K562 (cell line): Measurements from ENCODE around the gene BSPRY. TPM values are rescaled to one million over a fixed set of nuclear protein-coding genes. Genes with fewer than 3 reads are reported as not detected.

Experiments used
- ATAC-seq: fragments of 200-7000 bp; cut with Tn5 transposase; 3 replicates; pipeline ENCODE4 v1.9.1; 2020; ENCODE audit warnings: moderate library complexity
- BruUV-seq: library from RNA; stranded (reverse); fragments of 400-500 nt; replicated peaks from 2 replicates; lab custom pipeline; 2021; lab: Mats Ljungman, UMichigan
- CTCF ChIA-PET: fragments of 300-600 bp; formaldehyde crosslinking; extraction: SDS; loops from one replicate; lab custom pipeline; 2021; ENCODE audit warnings: low intra/inter-chr PET ratio; lab: Yijun Ruan, JAX
- POLR2A ChIA-PET: fragments of 300-600, 350-650 bp; sonication (Branson Sonifier 250); formaldehyde crosslinking; extraction: SDS; loops from one replicate; lab custom pipeline; 2021; ENCODE audit warnings: antibody characterized with exemption, inconsistent platforms; lab: Yijun Ruan, JAX
- DNase-seq, 4 experiments: peaks; one replicate each; pipeline versions ENCODE4 v3.0.0 to v3.0.0-alpha.2; 2011 to 2018; ENCODE audit warnings: low spot score in 3 of 4, mixed read lengths in 3 of 4; ENCODE audit errors: extremely low read depth in 1 of 4
- FAIRE-seq: peaks from 2 replicates; lab custom pipeline; 2011; peaks lifted over from hg19 to GRCh38; lab: Jason Lieb, UNC
- H2AFZ ChIP-seq: 2 replicates; pipeline ENCODE4 v1.6.0; 2011; ENCODE audit warnings: low read depth, low read length, control low read depth, inconsistent platforms
- H3K27ac ChIP-seq: fragments of 200-600 bp; 3 replicates; pipeline ENCODE4 v1.8.0; 2011; ENCODE audit warnings: low read depth, mild to moderate bottlenecking, control low read depth, inconsistent platforms, low read length, moderate library complexity, mixed read lengths; ENCODE audit errors: extremely low read depth
- H3K27me3 ChIP-seq, 2 experiments: fragments of 300-600 bp in 1 of 2; 2 replicates in 1 of 2; 3 replicates in 1 of 2; pipeline versions ENCODE4 v1.6.0 to v1.8.0; 2011; ENCODE audit warnings: inconsistent platforms in 2 of 2, low read length in 2 of 2, mild to moderate bottlenecking in 1 of 2, mixed read lengths in 1 of 2, moderate library complexity in 1 of 2; ENCODE audit not compliant: control insufficient read depth in 2 of 2, insufficient read depth in 2 of 2
- H3K36me3 ChIP-seq: fragments of 300-600 bp; 3 replicates; pipeline ENCODE4 v1.8.0; 2011; ENCODE audit warnings: mild to moderate bottlenecking, low read length, inconsistent platforms; ENCODE audit not compliant: control insufficient read depth, insufficient read depth
- H3K4me1 ChIP-seq, 2 experiments: fragments of 200-600 bp in 1 of 2; replicated peaks in 1 of 2; 2 replicates in 1 of 2; 3 replicates in 1 of 2; pipeline versions ENCODE4 v1.5.1 to v1.8.0; 2011; ENCODE audit warnings: inconsistent platforms in 2 of 2, low read length in 2 of 2, mild to moderate bottlenecking in 1 of 2, mixed read lengths in 1 of 2, moderate library complexity in 1 of 2; ENCODE audit not compliant: control insufficient read depth in 2 of 2, insufficient read depth in 2 of 2
- H3K4me2 ChIP-seq: 2 replicates; pipeline ENCODE4 v1.6.1; 2011; ENCODE audit warnings: low read length, control low read depth, inconsistent platforms, mixed read lengths; ENCODE audit not compliant: insufficient read depth
- H3K4me3 ChIP-seq: fragments of 200-600 bp; sonication (generic), shearing (Covaris generic); 2 replicates; pipeline ENCODE4 v1.5.1; 2016; ENCODE audit warnings: control low read depth, inconsistent platforms
- H3K79me2 ChIP-seq: fragments of 200-600 bp; 3 replicates; pipeline ENCODE4 v1.8.0; 2011; ENCODE audit warnings: low read length, inconsistent platforms; ENCODE audit not compliant: control insufficient read depth, insufficient read depth
- H3K9ac ChIP-seq, 2 experiments: 2 replicates each; pipeline versions ENCODE4 v1.6.0 to v1.6.1; 2011; ENCODE audit warnings: low read depth in 2 of 2, low read length in 2 of 2, control low read depth in 1 of 2, inconsistent platforms in 1 of 2, mild to moderate bottlenecking in 1 of 2, mixed read lengths in 1 of 2; ENCODE audit not compliant: insufficient read depth in 1 of 2
- H3K9me1 ChIP-seq: one replicate; pipeline ENCODE4 v1.6.0; 2011; ENCODE audit warnings: inconsistent platforms, mild to moderate bottlenecking, low read length, moderate library complexity; ENCODE audit not compliant: control insufficient read depth, insufficient read depth
- H3K9me3 ChIP-seq: replicated peaks from 2 replicates; pipeline ENCODE4 v1.5.1; 2011; ENCODE audit warnings: low read depth, low read length, inconsistent platforms; ENCODE audit not compliant: control insufficient read depth, insufficient read depth
- H4K20me1 ChIP-seq: replicated peaks from 2 replicates; pipeline ENCODE4 v1.6.1; 2011; ENCODE audit warnings: low read length, inconsistent platforms, mixed read lengths; ENCODE audit not compliant: control insufficient read depth, insufficient read depth
- BCOR ChIP-seq: fragments of 450-650 bp; IDR thresholded peaks from 2 replicates; pipeline ENCODE4 v1.6.1; 2016
- ELF1 ChIP-seq: fragments of 200-800 bp; sonication (Bioruptor generic); IDR thresholded peaks from 2 replicates; pipeline ENCODE4 v1.6.1; 2016; ENCODE audit warnings: missing genetic modification characterization, missing compliant biosample characterization
- FOSL1 ChIP-seq: fragments of 200-800 bp; sonication (Bioruptor generic); conservative IDR thresholded peaks from 2 replicates; pipeline ENCODE4 v1.6.1; 2016; ENCODE audit warnings: missing genetic modification characterization, missing compliant biosample characterization
- HNRNPLL ChIP-seq: fragments of 200-400 bp; formaldehyde crosslinking; IDR thresholded peaks from 2 replicates; pipeline ENCODE4 v1.6.1; 2017; ENCODE audit warnings: low read length, low read depth, mild to moderate bottlenecking; ENCODE audit not compliant: poor library complexity, severe bottlenecking
- KDM1A ChIP-seq, 2 experiments: fragments of 450-650 bp; IDR thresholded peaks; 2 replicates each; pipeline ENCODE4 v1.6.1; 2016; ENCODE audit warnings: mild to moderate bottlenecking in 2 of 2
- WGBS: fragments of 100-300 bp; shearing (Covaris generic); methylation state at CpG from one replicate; pipeline ENCODE4 v1.1.6; 2016; ENCODE audit warnings: low coverage, mixed read lengths; ENCODE audit not compliant: insufficient coverage; ENCODE audit errors: missing lambda C conversion rate; 5-methylcytosine and 5-hydroxymethylcytosine counted together
- in situ Hi-C: fragments of 300-500 bp; cut with MboI; formaldehyde crosslinking; loops from 4 replicates; pipeline ENCODE4 v1.15.0; 2018; ENCODE audit warnings: inconsistent platforms, mixed read lengths
- intact Hi-C: fragments of 100-400 bp; cut with micrococcal nuclease; formaldehyde crosslinking; loops from 2 replicates; pipeline ENCODE4 v1.14.2; 2022
- polyA plus RNA-seq, 8 experiments: library from polyadenylated mRNA; depleted of rRNA in 4 of 8; stranded (reverse) in 5 of 8; unstranded in 3 of 8; fragments of >200 nt; fragmentation: Nextera tagmentation in 2 of 8; fragmentation: Illumina TruSeq in 1 of 8; extraction: Ambion mirVana in 2 of 8; extraction: Trizol in 1 of 8; gene quantifications; 2 replicates each; pipeline versions ENCODE4 v1.2.1 to v1.2.3, GENCODE V29; 2011 to 2014; ENCODE audit warnings: inconsistent platforms in 1 of 8, missing spikeins in 1 of 8
- total RNA-seq, 7 experiments: library from RNA; depleted of rRNA in 6 of 7; stranded (reverse); fragments of >200 nt in 6 of 7; fragmentation: Illumina TruSeq in 2 of 7; extraction: Trizol in 2 of 7; gene quantifications; 2 replicates each; pipeline versions ENCODE4 v1.2.1 to v1.2.3, GENCODE V29; 2011 to 2021; ENCODE audit warnings: low replicate concordance in 1 of 7
- TF ChIP-seq, protein P1 (sequence below): sonication (generic); formaldehyde crosslinking; IDR thresholded peaks from 2 replicates; pipeline ENCODE4 v1.8.0; 2022; ENCODE audit warnings: mild to moderate bottlenecking, missing genetic modification reagents
- TF ChIP-seq, protein P2 (sequence below): fragments of 450-650 bp; IDR thresholded peaks from 2 replicates; pipeline ENCODE4 v1.6.1; 2016; ENCODE audit warnings: low read depth

The BSPRY gene
- total and polyA plus RNA-seq, 9 of the 15 experiments (the other 6 are each of a cell fraction or from before 2014, with no cell fraction given) = 0.07 to 0.67 (median 0.18) TPM

DNA sequence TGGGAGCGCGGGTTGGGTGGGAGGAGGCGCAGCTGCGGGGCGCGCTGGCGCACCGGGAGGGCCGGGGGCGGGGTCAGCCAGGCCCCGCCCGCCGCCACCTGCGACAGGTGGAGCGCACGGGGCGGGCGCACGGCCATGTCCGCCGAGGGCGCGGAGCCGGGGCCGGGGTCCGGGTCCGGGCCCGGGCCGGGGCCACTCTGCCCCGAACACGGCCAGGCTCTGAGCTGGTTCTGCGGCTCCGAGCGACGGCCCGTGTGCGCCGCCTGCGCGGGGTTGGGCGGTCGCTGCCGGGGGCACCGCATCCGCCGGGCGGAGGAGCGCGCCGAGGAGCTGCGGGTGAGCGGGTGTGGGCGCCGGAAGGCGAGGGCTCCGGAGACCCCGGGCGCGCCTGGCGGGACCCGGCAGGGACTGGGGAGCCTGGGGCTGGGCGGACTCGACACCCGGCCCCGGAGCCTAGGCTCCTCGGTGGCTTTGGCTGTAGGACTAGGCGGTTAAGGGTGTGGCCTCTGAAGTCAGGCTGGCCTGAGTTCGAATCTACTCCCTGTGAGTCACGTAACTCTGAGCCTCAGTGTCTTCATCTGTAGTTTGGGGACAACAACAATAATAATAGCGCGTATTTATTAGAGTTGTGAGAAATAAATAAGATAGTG lies at the start of gene BSPRY (continued):
- TF ChIP-seq FOSL1 (tag) (peak; percentile 39), HNRNPLL (peak; percentile 48), KDM1A (IDR thresholded peaks at IDR 0.05) (peak; percentile 15 to 64; a peak in 2 of 4 replicates), BCOR (peak; percentile 82)
- TF ChIP-seq, protein P1, sequence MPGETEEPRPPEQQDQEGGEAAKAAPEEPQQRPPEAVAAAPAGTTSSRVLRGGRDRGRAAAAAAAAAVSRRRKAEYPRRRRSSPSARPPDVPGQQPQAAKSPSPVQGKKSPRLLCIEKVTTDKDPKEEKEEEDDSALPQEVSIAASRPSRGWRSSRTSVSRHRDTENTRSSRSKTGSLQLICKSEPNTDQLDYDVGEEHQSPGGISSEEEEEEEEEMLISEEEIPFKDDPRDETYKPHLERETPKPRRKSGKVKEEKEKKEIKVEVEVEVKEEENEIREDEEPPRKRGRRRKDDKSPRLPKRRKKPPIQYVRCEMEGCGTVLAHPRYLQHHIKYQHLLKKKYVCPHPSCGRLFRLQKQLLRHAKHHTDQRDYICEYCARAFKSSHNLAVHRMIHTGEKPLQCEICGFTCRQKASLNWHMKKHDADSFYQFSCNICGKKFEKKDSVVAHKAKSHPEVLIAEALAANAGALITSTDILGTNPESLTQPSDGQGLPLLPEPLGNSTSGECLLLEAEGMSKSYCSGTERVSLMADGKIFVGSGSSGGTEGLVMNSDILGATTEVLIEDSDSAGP (CRISPR knock-in tag) = no peak
- TF ChIP-seq, all 486 proteins: peak for 7

DNA sequence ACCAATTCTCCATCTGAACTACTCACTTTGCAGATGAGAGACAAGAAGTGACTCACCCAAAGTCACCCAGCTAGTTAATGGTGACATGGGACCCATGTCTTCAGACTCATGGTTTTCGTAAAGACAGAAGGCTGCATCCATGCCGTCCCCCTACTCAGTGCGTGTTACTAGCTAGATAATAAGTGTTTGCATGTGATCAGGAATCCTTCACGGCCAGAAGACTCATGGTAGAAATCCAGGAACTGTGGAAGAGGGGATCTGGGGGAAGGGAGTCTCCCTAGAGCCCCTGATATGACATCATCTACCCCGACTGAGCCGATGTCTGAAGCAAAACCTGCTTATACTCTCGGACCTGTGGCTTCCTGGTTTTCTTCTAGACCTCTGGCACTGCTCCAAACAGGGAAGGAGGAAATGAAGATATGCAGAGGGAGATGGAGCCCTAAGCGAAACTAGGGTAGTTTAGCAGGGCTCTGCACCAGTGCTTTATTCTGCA lies 49.5 kb upstream of the BSPRY start:
- FAIRE-seq (peak; percentile 23), ATAC-seq (peak; percentile 70), DNase-seq (peak; percentile 22 to 80 (median 42))
- H3K9me1 ChIP-seq = no peaks in the 10 kb centered on the region
- H2AFZ ChIP-seq = peak overlapping the region; percentile 71
- peaks cover 15 to 29% of the 10 kb centered on the region in 2 experiments for H3K27me3 ChIP-seq
- no peaks in the 10 kb centered on the region for H3K36me3 ChIP-seq
- peaks cover 19 to 21% of the 10 kb centered on the region in 2 experiments; a peak in 4 of 5 replicates for H3K4me1 ChIP-seq
- in situ Hi-C loops = loop anchor here (5.0 to 10.0 kb wide), 2 partner anchors 107 to 355 kb away; no protein-coding TSS in a partner anchor
- no TSS peak for BruUV-seq
- no peak overlapping the region for H3K27ac ChIP-seq
- CTCF ChIA-PET = no interaction called here
- peak overlapping the region; percentile 70 for H3K4me2 ChIP-seq
- H3K9me3 ChIP-seq = no peaks in the 10 kb centered on the region
- 0% methylated on average over 8 of the region's 8 CpGs for WGBS
- H3K9ac ChIP-seq = peak overlapping the region in 1 of 2 experiments; percentile 3; a peak in 1 of 4 replicates
- POLR2A ChIA-PET = interaction anchor here (0.7 to 1.5 kb wide), 7 partner anchors 10 to 283 kb away, joined by 3 to 6 read pairs (median 3); partner anchors contain the start of genes C9orf43 and POLE3
- intact Hi-C loops = loop anchor here (10.0 kb wide), 1 partner anchor 355 kb away; no protein-coding TSS in a partner anchor
- no peaks in the 10 kb centered on the region for H3K79me2 ChIP-seq
- H4K20me1 ChIP-seq = 0 out of 2 replicates have a peak, but pooled peaks cover 1% of the 10 kb centered on the region
- H3K4me3 ChIP-seq = no peak overlapping the region
- TF ChIP-seq, protein P2, sequence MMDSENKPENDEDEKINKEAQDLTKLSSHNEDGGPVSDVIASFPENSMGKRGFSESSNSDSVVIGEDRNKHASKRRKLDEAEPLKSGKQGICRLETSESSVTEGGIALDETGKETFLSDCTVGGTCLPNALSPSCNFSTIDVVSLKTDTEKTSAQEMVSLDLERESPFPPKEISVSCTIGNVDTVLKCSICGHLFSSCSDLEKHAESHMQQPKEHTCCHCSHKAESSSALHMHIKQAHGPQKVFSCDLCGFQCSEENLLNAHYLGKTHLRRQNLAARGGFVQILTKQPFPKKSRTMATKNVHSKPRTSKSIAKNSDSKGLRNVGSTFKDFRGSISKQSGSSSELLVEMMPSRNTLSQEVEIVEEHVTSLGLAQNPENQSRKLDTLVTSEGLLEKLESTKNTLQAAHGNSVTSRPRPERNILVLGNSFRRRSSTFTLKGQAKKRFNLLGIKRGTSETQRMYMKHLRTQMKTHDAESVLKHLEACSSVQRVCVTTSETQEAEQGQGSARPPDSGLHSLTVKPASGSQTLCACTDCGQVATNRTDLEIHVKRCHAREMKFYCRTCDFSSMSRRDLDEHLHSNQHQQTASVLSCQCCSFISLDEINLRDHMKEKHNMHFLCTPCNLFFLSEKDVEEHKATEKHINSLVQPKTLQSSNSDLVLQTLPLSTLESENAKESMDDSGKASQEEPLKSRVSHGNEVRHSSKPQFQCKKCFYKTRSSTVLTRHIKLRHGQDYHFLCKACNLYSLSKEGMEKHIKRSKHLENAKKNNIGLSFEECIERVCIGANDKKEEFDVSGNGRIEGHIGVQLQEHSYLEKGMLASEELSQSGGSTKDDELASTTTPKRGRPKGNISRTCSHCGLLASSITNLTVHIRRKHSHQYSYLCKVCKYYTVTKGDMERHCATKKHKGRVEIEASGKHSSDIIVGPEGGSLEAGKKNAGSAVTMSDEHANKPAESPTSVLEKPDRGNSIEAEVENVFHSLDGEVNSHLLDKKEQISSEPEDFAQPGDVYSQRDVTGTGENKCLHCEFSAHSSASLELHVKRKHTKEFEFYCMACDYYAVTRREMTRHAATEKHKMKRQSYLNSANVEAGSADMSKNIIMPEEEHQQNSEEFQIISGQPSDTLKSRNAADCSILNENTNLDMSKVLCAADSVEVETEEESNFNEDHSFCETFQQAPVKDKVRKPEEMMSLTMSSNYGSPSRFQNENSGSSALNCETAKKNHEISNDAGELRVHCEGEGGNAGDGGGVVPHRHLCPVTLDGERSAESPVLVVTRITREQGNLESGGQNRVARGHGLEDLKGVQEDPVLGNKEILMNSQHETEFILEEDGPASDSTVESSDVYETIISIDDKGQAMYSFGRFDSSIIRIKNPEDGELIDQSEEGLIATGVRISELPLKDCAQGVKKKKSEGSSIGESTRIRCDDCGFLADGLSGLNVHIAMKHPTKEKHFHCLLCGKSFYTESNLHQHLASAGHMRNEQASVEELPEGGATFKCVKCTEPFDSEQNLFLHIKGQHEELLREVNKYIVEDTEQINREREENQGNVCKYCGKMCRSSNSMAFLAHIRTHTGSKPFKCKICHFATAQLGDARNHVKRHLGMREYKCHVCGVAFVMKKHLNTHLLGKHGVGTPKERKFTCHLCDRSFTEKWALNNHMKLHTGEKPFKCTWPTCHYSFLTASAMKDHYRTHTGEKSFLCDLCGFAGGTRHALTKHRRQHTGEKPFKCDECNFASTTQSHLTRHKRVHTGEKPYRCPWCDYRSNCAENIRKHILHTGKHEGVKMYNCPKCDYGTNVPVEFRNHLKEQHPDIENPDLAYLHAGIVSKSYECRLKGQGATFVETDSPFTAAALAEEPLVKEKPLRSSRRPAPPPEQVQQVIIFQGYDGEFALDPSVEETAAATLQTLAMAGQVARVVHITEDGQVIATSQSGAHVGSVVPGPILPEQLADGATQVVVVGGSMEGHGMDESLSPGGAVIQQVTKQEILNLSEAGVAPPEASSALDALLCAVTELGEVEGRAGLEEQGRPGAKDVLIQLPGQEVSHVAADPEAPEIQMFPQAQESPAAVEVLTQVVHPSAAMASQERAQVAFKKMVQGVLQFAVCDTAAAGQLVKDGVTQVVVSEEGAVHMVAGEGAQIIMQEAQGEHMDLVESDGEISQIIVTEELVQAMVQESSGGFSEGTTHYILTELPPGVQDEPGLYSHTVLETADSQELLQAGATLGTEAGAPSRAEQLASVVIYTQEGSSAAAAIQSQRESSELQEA = no peak
- peak; percentile 83 for TF ChIP-seq ELF1 (tag)
